Kidney (tissue), 14 donors: ENCODE measurements around the gene TF. TPM values are rescaled to one million over a fixed set of nuclear protein-coding genes. Genes with fewer than 3 reads are reported as not detected.
A peak's percentile ranks its signal among the peaks of the same experiment; 100 is the strongest.

Experiments
- DNase-seq, 5 donors: peaks; one replicate each; pipeline ENCODE4 v3.0.0-alpha.2; 2013 to 2020
- FAIRE-seq: peaks from 2 replicates; lab custom pipeline; 2012; peaks lifted over from hg19 to GRCh38; lab: Jason Lieb, UNC
- H3K27ac ChIP-seq, 2 donors: one replicate each; pipeline ENCODE4 v1.7.0; 2013; ENCODE audit warnings: low read depth in 2 of 2, low read length in 2 of 2, inconsistent platforms in 1 of 2
- H3K27me3 ChIP-seq: one replicate; pipeline ENCODE4 v1.7.1; 2013; ENCODE audit warnings: low read length, inconsistent platforms; ENCODE audit not compliant: control insufficient read depth, insufficient read depth
- H3K36me3 ChIP-seq, 3 donors: one replicate each; pipeline versions ENCODE4 v1.7.0 to v1.7.1; 2013; ENCODE audit warnings: low read length in 3 of 3, control low read depth in 1 of 3, inconsistent platforms in 1 of 3; ENCODE audit not compliant: insufficient read depth in 3 of 3, control insufficient read depth in 2 of 3
- H3K4me1 ChIP-seq, 3 donors: one replicate each; pipeline versions ENCODE4 v1.7.0 to v1.7.1; 2013; ENCODE audit warnings: low read length in 3 of 3, inconsistent platforms in 1 of 3, low read depth in 1 of 3; ENCODE audit not compliant: control insufficient read depth in 2 of 3, insufficient read depth in 2 of 3
- H3K4me3 ChIP-seq, 3 donors: one replicate each; pipeline versions ENCODE4 v1.7.0 to v1.8.1; 2013; ENCODE audit warnings: low read length in 3 of 3, control low read depth in 1 of 3, inconsistent platforms in 1 of 3
- H3K9ac ChIP-seq, 3 donors: one replicate each; pipeline versions ENCODE4 v1.7.0 to v1.7.1; 2013; ENCODE audit warnings: low read length in 3 of 3, control low read depth in 1 of 3, inconsistent platforms in 1 of 3
- H3K9me3 ChIP-seq, 3 donors: one replicate each; pipeline versions ENCODE4 v1.7.0 to v1.7.1; 2013; ENCODE audit warnings: low read length in 3 of 3, control low read depth in 1 of 3, inconsistent platforms in 1 of 3; ENCODE audit not compliant: control insufficient read depth in 2 of 3, insufficient read depth in 1 of 3
- CTCF ChIP-seq: IDR thresholded peaks from 3 replicates; pipeline ENCODE4 v1.5.1; 2012; ENCODE audit warnings: mild to moderate bottlenecking, moderate library complexity, borderline replicate concordance; ENCODE audit not compliant: insufficient read depth; ENCODE audit errors: extremely low read depth
- intact Hi-C: fragments of 100-400 bp; cut with DNase I; formaldehyde crosslinking; loops from one replicate; pipeline ENCODE4 v1.11.1; 2022
- polyA plus RNA-seq: library from polyadenylated mRNA; stranded (reverse); fragments of 350-450 nt; fragmentation: Illumina TruSeq; extraction: RNeasy Lipid Tissue Mini Kit (QIAGEN cat#74804); gene quantifications from one replicate; pipeline ENCODE4 v1.2.3, GENCODE V29; 2014; ENCODE audit warnings: low read depth, low replicate concordance; ENCODE audit not compliant: insufficient read depth
- total RNA-seq: library from RNA; stranded (reverse); fragmentation: NEBNext Ultra II Directional; extraction: Animal tissue kit (Norgen Biotek cat#: 25700); gene quantifications from one replicate; pipeline ENCODE4 v1.2.1, GENCODE V29; 2021
- donor health status: control.
- donor health status: control.
- donor health status: control.
- donor health status: control.
- donor health status: control.
- donor health status: DM: yes; HTN: yes; CAD: no.
- donor health status: Normal renal cell carcinoma (clear cell type).

Gene TF
- total and polyA plus RNA-seq, 2 donors from 2014 or later, result 0.88 to 1.4 TPM

DNA sequence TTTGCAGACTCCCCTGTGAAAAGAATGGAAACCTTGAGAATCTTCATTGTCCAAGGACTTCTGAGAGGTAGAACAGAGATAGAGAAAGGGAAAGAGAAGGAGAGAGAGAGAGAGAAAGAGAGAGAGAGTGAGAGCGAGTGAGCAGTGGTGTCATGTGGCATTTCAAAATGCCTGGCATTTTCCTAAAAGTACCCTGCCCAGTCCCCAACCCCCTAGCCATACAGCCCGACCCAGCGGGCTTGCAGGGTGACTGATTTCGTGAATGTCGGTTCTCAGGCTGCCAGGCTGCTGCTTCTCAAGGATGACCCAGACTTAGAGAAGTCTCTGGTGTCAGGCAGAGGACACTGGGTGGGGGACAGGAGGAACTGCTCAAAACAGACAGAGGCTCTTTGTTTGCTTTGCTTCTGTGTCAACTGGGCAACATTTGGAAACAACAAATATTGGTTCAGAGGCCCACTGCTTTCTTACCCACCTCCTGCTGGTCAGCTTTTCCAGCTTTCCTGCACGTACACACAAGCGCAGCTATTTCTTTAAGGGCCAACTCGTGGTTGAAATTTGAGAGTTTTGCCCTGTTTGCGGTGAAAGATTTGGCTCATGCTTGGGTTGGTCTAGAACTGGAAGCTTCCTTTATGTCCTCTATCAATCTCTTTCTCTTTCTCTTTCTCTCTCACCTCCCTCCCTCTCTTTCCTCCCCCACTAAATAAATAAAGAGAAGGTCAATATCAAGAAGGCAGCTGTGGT, 3.7 kb upstream of the TF start:
- Histone ChIP-seq H3K36me3 (no peaks in the 10 kb centered on the region), H3K27me3 (no peaks in the 10 kb centered on the region), H3K9ac (no peak overlapping the region), H3K4me1 (no peaks in the 10 kb centered on the region), H3K9me3 (no peaks in the 10 kb centered on the region), H3K27ac (no peak overlapping the region), H3K4me3 (no peak overlapping the region)
- intact Hi-C loops, result no loop called here
- DNase-seq (peak in 4 of 5 donors; percentile 27 to 57 (median 42)), FAIRE-seq (no peak)
- no peak for TF ChIP-seq CTCF

- no peak overlapping the region for H3K4me3 ChIP-seq
- intact Hi-C loops, result no loop called here
- H3K36me3 ChIP-seq, result no peaks in the 10 kb centered on the region
- no peak overlapping the region for H3K9ac ChIP-seq
- H3K9me3 ChIP-seq, result no peaks in the 10 kb centered on the region
- DNase-seq, result no peak
- no peak overlapping the region for H3K27ac ChIP-seq
- H3K27me3 ChIP-seq, result no peaks in the 10 kb centered on the region
- no peak for FAIRE-seq
- no peak for TF ChIP-seq CTCF
- no peaks in the 10 kb centered on the region for H3K4me1 ChIP-seq
These were observed 2.0 kb upstream of the TF start for GRCh38 chr3:133744241-133744640.

GRCh38 chr3:133745108-133745507, 1.1 kb upstream of the TF start:
- TF ChIP-seq CTCF, result no peak
- Histone ChIP-seq H3K4me3 (no peak overlapping the region), H3K36me3 (no peaks in the 10 kb centered on the region), H3K4me1 (no peaks in the 10 kb centered on the region), H3K27ac (no peak overlapping the region), H3K9ac (no peak overlapping the region), H3K9me3 (no peaks in the 10 kb centered on the region), H3K27me3 (no peaks in the 10 kb centered on the region)
- no peak for DNase-seq
- intact Hi-C loops, result no loop called here
- no peak for FAIRE-seq
